HEK293 (cell line): Measurements from ENCODE around the gene PRICKLE3.
"Not testable (repeated sequence)": the region's sequence is repeated elsewhere in the genome, so short reads cannot be mapped to it uniquely, and the experiment has no call there.

Source experiments
- CTCF ChIP-seq: fragments of 450-650 bp; formaldehyde crosslinking; IDR thresholded peaks from 2 replicates; pipeline ENCODE4 v1.5.1; 2016; ENCODE audit warnings: missing biosample characterization, missing genetic modification characterization
- PRDM6 ChIP-seq: fragments of 450-650 bp; formaldehyde crosslinking; IDR thresholded peaks from 2 replicates; pipeline ENCODE4 v1.5.1; 2017; ENCODE audit warnings: missing biosample characterization, missing genetic modification characterization
- YY1 ChIP-seq: fragments of 450-650 bp; formaldehyde crosslinking; IDR thresholded peaks from 2 replicates; pipeline ENCODE4 v1.5.1; 2018; ENCODE audit warnings: missing biosample characterization, missing genetic modification characterization
- ZNF266 ChIP-seq: fragments of 450-650 bp; formaldehyde crosslinking; IDR thresholded peaks from 2 replicates; pipeline ENCODE4 v1.5.1; 2016; ENCODE audit warnings: missing biosample characterization, missing genetic modification characterization, low read depth
- ZNF549 ChIP-seq: fragments of 450-650 bp; IDR thresholded peaks from 2 replicates; pipeline ENCODE4 v1.5.1; 2018; ENCODE audit warnings: missing biosample characterization, missing genetic modification characterization, mild to moderate bottlenecking, inconsistent platforms, moderate library complexity

GRCh38 chrX:49142264-49142663 is 43.9 kb downstream of the PRICKLE3 start:
- TF ChIP-seq CTCF; ZNF266 (tag by site-specific recombination); YY1 (tag by site-specific recombination); PRDM6 (tag by site-specific recombination); ZNF549: not testable (repeated sequence)
